ENCODE data around the gene MYL10. TPM values are rescaled to one million over a fixed set of nuclear protein-coding genes. Genes with fewer than 3 reads are reported as not detected.

MYL10 gene
- polyA plus RNA-seq, 1 donor from 2014 or later, result not detected

DNA sequence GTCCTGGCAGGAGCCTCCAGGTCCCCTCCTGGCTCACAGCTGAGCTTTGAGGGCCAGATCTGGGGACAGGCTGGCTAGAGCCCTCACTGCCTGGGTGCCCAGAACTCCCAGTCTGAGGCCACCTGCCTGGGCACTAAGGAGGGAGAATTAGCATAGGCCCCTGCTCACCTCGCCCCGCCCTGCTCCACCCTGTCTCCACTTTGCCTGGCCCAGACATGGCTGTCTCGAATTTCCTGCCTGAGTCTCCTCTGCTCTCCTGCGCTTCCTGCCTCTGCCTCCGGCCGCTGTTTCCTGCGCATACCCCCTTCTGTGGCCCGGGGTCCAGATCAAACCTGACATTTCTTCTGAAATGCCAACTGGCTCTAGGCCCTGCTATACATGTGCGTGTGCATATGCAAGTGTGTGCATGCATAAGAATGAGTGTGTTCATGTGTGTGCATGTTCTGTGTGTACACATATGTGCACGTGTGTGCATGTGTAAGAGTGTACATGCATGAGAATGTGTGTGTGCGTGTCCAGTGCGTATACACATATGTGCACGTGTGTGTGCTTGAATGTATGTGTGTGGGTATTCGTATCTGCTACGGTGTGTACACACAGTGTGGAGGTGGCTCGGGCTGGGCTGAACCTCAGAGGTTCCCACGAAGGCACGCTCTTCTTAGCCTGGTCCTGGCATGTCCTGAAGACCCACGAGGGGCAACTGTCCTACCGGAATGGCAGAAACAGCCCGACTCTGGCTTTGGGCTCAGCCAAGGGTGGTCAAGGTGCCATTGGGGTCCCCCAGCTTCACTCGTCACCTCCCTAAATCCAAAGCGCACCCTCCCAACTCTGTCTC is 64.9 kb downstream of the MYL10 start:
- Histone ChIP-seq H3K9me3 (ENCODE audit: low read length) (no peaks in the 10 kb centered on the region), H3K4me2 (ENCODE audit: low read length) (no peak overlapping the region), H3K79me2 (replicated peaks; ENCODE audit: insufficient read depth, low read length) (no peaks in the 10 kb centered on the region), H3K4me3 (ENCODE audit: low read length) (no peak overlapping the region), H3K36me3 (ENCODE audit: insufficient read depth, low read length) (no peaks in the 10 kb centered on the region), H3K9me2 (ENCODE audit: insufficient read depth, low read length) (no peaks in the 10 kb centered on the region), H3K9ac (ENCODE audit: low read length) (no peak overlapping the region), H3K27me3 (ENCODE audit: insufficient read depth, low read depth, low read length) (no peaks in the 10 kb centered on the region), H3K27ac (ENCODE audit: low read length) (no peak overlapping the region), H4K20me1 (ENCODE audit: insufficient read depth) (no peaks in the 10 kb centered on the region), H3F3A (ENCODE audit: insufficient read depth, low read length, poor library complexity, severe bottlenecking) (peaks cover 3% of the 10 kb centered on the region), H2AFZ (ENCODE audit: low read depth, low read length) (no peak overlapping the region)
- TF ChIP-seq MXI1 (conservative IDR thresholded peaks at IDR 0.05; ENCODE audit: poor library complexity, severe bottlenecking) (no peak), TAF1 (IDR thresholded peaks at IDR 0.05; ENCODE audit: low read depth) (no peak), POLR2AphosphoS5 (IDR thresholded peaks at IDR 0.05) (no peak), EZH2 (IDR thresholded peaks at IDR 0.05; ENCODE audit: borderline replicate concordance, insufficient read depth, low read length, poor library complexity, severe bottlenecking) (no peak), EP300 (conservative IDR thresholded peaks at IDR 0.05; ENCODE audit: poor library complexity, severe bottlenecking) (no peak), RAD21 (conservative IDR thresholded peaks at IDR 0.05) (no peak), SMC3 (conservative IDR thresholded peaks at IDR 0.05; ENCODE audit: poor library complexity) (no peak), REST (IDR thresholded peaks at IDR 0.05; ENCODE audit: borderline replicate concordance) (no peak)
- TF ChIP-seq, protein P1, sequence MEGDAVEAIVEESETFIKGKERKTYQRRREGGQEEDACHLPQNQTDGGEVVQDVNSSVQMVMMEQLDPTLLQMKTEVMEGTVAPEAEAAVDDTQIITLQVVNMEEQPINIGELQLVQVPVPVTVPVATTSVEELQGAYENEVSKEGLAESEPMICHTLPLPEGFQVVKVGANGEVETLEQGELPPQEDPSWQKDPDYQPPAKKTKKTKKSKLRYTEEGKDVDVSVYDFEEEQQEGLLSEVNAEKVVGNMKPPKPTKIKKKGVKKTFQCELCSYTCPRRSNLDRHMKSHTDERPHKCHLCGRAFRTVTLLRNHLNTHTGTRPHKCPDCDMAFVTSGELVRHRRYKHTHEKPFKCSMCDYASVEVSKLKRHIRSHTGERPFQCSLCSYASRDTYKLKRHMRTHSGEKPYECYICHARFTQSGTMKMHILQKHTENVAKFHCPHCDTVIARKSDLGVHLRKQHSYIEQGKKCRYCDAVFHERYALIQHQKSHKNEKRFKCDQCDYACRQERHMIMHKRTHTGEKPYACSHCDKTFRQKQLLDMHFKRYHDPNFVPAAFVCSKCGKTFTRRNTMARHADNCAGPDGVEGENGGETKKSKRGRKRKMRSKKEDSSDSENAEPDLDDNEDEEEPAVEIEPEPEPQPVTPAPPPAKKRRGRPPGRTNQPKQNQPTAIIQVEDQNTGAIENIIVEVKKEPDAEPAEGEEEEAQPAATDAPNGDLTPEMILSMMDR (IDR thresholded peaks at IDR 0.05; ENCODE audit: poor library complexity, severe bottlenecking), result no peak

Other genes with a start within 250 kb of the MYL10 start
- 25.2 and 26.6 TPM in 2 replicates for gene CUX1, start 188.3 kb upstream of the MYL10 start, polyA plus RNA-seq

Measured in neural cell (in vitro differentiated cells).